PC-3 (cell line): ENCODE measurements around the gene COL15A1. TPM values are rescaled to one million over a fixed set of nuclear protein-coding genes. Genes with fewer than 3 reads are reported as not detected.
"Not testable (repeated sequence)": the region's sequence is repeated elsewhere in the genome, so short reads cannot be mapped to it uniquely, and the experiment has no call there.

ENCODE experiments used
- ATAC-seq: fragments of 200-7000 bp; cut with Tn5 transposase; 2 replicates; pipeline ENCODE4 v1.9.1; 2020; ENCODE audit warnings: mild to moderate bottlenecking, moderate library complexity
- BruUV-seq: library from RNA; stranded (reverse); fragments of 400-500 nt; replicated peaks from 2 replicates; lab custom pipeline; 2021; lab: Mats Ljungman, UMichigan
- CTCF ChIA-PET: fragments of 300-600 bp; sonication (Branson Sonifier 250); formaldehyde crosslinking; loops from one replicate; lab custom pipeline; 2022; ENCODE audit warnings: antibody characterized with exemption; lab: Charles Lee
- POLR2A ChIA-PET: fragments of 300-600 bp; sonication (Branson Sonifier 250); formaldehyde crosslinking; loops from one replicate; lab custom pipeline; 2022; ENCODE audit warnings: antibody characterized with exemption; ENCODE audit not compliant: unreplicated experiment; lab: Charles Lee
- DNase-seq: peaks from one replicate; pipeline ENCODE4 v3.0.0-alpha.2; 2015
- H2AFZ ChIP-seq: fragments of 300-600 bp; sonication (generic); 2 replicates; pipeline ENCODE4 v1.6.0; 2016; ENCODE audit warnings: antibody characterized with exemption, low read length
- H3F3A ChIP-seq: fragments of 300-600 bp; sonication (generic); one replicate; pipeline ENCODE4 v1.6.0; 2017; ENCODE audit warnings: antibody characterized with exemption, low read length, control low read depth, mild to moderate bottlenecking; ENCODE audit not compliant: unreplicated experiment
- H3K27ac ChIP-seq: fragments of 300-600 bp; sonication (generic); 2 replicates; pipeline ENCODE4 v1.5.1; 2016; ENCODE audit warnings: mild to moderate bottlenecking, low read length
- H3K27me3 ChIP-seq: fragments of 300-600 bp; sonication (generic); 2 replicates; pipeline ENCODE4 v1.6.1; 2016; ENCODE audit warnings: low read length, mixed read lengths
- H3K36me3 ChIP-seq: fragments of 300-600 bp; sonication (generic); 2 replicates; pipeline ENCODE4 v1.6.1; 2016; ENCODE audit warnings: low read depth, mixed run types, low read length, mixed read lengths
- H3K4me1 ChIP-seq: fragments of 300-600 bp; sonication (generic); 2 replicates; pipeline ENCODE4 v1.5.1; 2016; ENCODE audit warnings: low read length; ENCODE audit not compliant: insufficient read depth
- H3K4me2 ChIP-seq: fragments of 300-600 bp; sonication (generic); 2 replicates; pipeline ENCODE4 v1.6.0; 2016; ENCODE audit warnings: low read length
- H3K4me3 ChIP-seq: fragments of 300-600 bp; sonication (generic); 2 replicates; pipeline ENCODE4 v1.5.1; 2016; ENCODE audit warnings: mild to moderate bottlenecking, low read length, mixed read lengths
- H3K79me2 ChIP-seq: fragments of 300-600 bp; sonication (generic); 2 replicates; pipeline ENCODE4 v1.6.1; 2017; ENCODE audit warnings: low read length, mixed read lengths
- H3K9ac ChIP-seq: fragments of 300-600 bp; sonication (generic); 2 replicates; pipeline ENCODE4 v1.6.0; 2016; ENCODE audit warnings: mild to moderate bottlenecking, low read length
- H3K9me2 ChIP-seq: fragments of 300-600 bp; sonication (generic); replicated peaks from 2 replicates; pipeline ENCODE4 v1.6.1; 2016; ENCODE audit warnings: mixed run types, low read length, mixed read lengths
- H3K9me3 ChIP-seq: fragments of 300-600 bp; sonication (generic); 2 replicates; pipeline ENCODE4 v1.6.1; 2016; ENCODE audit warnings: low read length, mixed read lengths
- H4K20me1 ChIP-seq: fragments of 300-600 bp; sonication (generic); 2 replicates; pipeline ENCODE4 v1.6.1; 2016; ENCODE audit warnings: low read length, mixed read lengths
- CTCF ChIP-seq: fragments of 300-600 bp; sonication (generic); conservative IDR thresholded peaks from 2 replicates; pipeline ENCODE4 v1.5.1; 2017; ENCODE audit warnings: antibody characterized with exemption, low read depth, mild to moderate bottlenecking, low read length
- EZH2 ChIP-seq: fragments of 300-600 bp; sonication (generic); IDR thresholded peaks from one replicate; pipeline ENCODE4 v1.6.1; 2017; ENCODE audit warnings: antibody characterized with exemption, mild to moderate bottlenecking, low read length; ENCODE audit not compliant: unreplicated experiment
- EZH2phosphoT487 ChIP-seq: fragments of 300-600 bp; sonication (generic); IDR thresholded peaks from 2 replicates; pipeline ENCODE4 v1.6.1; 2018; ENCODE audit warnings: mild to moderate bottlenecking, antibody characterized with exemption, low read length, borderline replicate concordance
- intact Hi-C: fragments of 100-400 bp; cut with micrococcal nuclease; formaldehyde crosslinking; loops from 2 replicates; pipeline ENCODE4 v1.9.0; 2023
- total RNA-seq: library from RNA; depleted of rRNA; stranded (reverse); fragments of >200 nt; gene quantifications from 2 replicates; pipeline ENCODE4 v1.2.3, GENCODE V29; 2014

Gene COL15A1
- total RNA-seq, 1 experiment from 2014 or later, result 0.04 TPM

- Histone ChIP-seq H3K9ac (no peak overlapping the region), H3K36me3 (no peaks in the 10 kb centered on the region), H3K9me2 (no peaks in the 10 kb centered on the region), H3K9me3 (no peaks in the 10 kb centered on the region), H3K4me1 (no peaks in the 10 kb centered on the region), H3K27me3 (no peaks in the 10 kb centered on the region), H3K27ac (no peak overlapping the region), H2AFZ (no peak overlapping the region), H3K79me2 (no peaks in the 10 kb centered on the region), H3K4me2 (no peak overlapping the region), H3F3A (no peaks in the 10 kb centered on the region), H3K4me3 (no peak overlapping the region), H4K20me1 (no peaks in the 10 kb centered on the region)
- TF ChIP-seq CTCF (no peak), EZH2 (no peak), EZH2phosphoT487 (no peak)
- intact Hi-C loops, result no loop called here
- ChIA-PET CTCF (no interaction called here), POLR2A (no interaction called here)
- DNase-seq (no peak), ATAC-seq (no peak)
- BruUV-seq, result no TSS peak
Measured at GRCh38 chr9:98908897-98909634, 34.6 kb upstream of the COL15A1 start.

DNA sequence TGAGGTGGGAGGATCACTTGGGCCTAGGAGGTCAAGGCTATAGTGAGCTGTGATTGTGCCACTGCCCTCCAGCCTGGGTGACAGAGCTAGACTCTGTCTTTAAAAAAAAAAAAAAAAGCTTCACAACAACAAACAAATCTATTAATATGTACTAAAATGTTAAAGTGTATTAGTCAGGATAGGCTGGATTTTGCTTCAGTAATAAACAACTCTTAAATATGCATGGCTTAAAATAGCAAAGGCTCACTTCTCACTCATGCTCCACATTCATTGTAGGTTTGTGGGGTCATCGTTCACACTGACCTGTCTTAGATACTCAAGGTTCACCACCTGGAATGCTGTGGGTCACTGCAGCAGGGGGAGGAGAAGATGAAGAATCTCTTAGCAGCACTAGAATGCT, 33.8 kb upstream of the COL15A1 start:
- Histone ChIP-seq H3K79me2 (no peaks in the 10 kb centered on the region), H3K9me2 (no peaks in the 10 kb centered on the region), H3K9me3 (no peaks in the 10 kb centered on the region), H3K9ac (no peak overlapping the region), H3K4me1 (no peaks in the 10 kb centered on the region), H3K4me2 (no peak overlapping the region), H2AFZ (no peak overlapping the region), H3K36me3 (no peaks in the 10 kb centered on the region), H3K4me3 (no peak overlapping the region), H4K20me1 (no peaks in the 10 kb centered on the region), H3F3A (no peaks in the 10 kb centered on the region), H3K27me3 (no peaks in the 10 kb centered on the region), H3K27ac (no peak overlapping the region)
- no peak for TF ChIP-seq CTCF
- no peak for TF ChIP-seq EZH2
- no peak for TF ChIP-seq EZH2phosphoT487
- ATAC-seq (no peak), DNase-seq (no peak)
- ChIA-PET CTCF (no interaction called here), POLR2A (no interaction called here)
- intact Hi-C loops, result no loop called here
- BruUV-seq, result no TSS peak

DNA sequence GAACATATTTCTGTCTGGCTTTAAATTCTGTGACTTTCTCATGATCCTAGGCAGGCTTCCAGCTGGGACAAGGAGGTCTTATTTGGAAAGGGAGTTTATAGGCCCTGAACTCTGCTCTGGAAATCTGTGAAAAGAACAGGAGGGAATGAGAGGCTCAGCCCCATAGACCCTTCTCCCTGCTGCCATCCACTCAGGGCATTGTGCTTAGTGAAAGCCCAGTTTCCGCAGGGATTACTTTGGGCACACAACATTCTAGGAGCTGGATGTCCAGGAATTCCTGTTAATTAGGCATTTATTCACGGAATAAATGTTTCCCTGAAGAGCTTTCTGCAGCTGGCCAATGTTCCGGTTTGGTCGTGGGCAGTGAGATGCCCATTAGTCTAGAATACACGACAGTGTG, 32.7 kb upstream of the COL15A1 start:
- H3K4me2 ChIP-seq, result no peak overlapping the region
- no peaks in the 10 kb centered on the region for H4K20me1 ChIP-seq
- intact Hi-C loops, result no loop called here
- no peaks in the 10 kb centered on the region for H3F3A ChIP-seq
- DNase-seq (no peak), ATAC-seq (no peak)
- H3K79me2 ChIP-seq, result no peaks in the 10 kb centered on the region
- no peak for TF ChIP-seq EZH2phosphoT487
- no peak for TF ChIP-seq CTCF
- no peak for TF ChIP-seq EZH2
- no peaks in the 10 kb centered on the region for H3K27me3 ChIP-seq
- BruUV-seq, result no TSS peak
- no peak overlapping the region for H3K9ac ChIP-seq
- no peaks in the 10 kb centered on the region for H3K4me1 ChIP-seq
- CTCF ChIA-PET, result no interaction called here
- no peaks in the 10 kb centered on the region for H3K9me3 ChIP-seq
- no peak overlapping the region for H2AFZ ChIP-seq
- H3K27ac ChIP-seq, result no peak overlapping the region
- POLR2A ChIA-PET, result no interaction called here
- no peak overlapping the region for H3K4me3 ChIP-seq
- no peaks in the 10 kb centered on the region for H3K9me2 ChIP-seq
- H3K36me3 ChIP-seq, result no peaks in the 10 kb centered on the region

- H4K20me1 ChIP-seq, H3K4me3 ChIP-seq, DNase-seq, POLR2A ChIA-PET, ATAC-seq, H3K4me2 ChIP-seq, H3K4me1 ChIP-seq, H3K79me2 ChIP-seq, H3K36me3 ChIP-seq, CTCF ChIA-PET, H2AFZ ChIP-seq, H3K9me3 ChIP-seq, intact Hi-C loops, H3F3A ChIP-seq, H3K27ac ChIP-seq, BruUV-seq, H3K9me2 ChIP-seq, H3K27me3 ChIP-seq, H3K9ac ChIP-seq: not testable (repeated sequence)
Measured at GRCh38 chr9:98911738-98912137, 32.0 kb upstream of the COL15A1 start.
